Measurements from ENCODE around the gene ZFYVE26.

Gene ZFYVE26

DNA sequence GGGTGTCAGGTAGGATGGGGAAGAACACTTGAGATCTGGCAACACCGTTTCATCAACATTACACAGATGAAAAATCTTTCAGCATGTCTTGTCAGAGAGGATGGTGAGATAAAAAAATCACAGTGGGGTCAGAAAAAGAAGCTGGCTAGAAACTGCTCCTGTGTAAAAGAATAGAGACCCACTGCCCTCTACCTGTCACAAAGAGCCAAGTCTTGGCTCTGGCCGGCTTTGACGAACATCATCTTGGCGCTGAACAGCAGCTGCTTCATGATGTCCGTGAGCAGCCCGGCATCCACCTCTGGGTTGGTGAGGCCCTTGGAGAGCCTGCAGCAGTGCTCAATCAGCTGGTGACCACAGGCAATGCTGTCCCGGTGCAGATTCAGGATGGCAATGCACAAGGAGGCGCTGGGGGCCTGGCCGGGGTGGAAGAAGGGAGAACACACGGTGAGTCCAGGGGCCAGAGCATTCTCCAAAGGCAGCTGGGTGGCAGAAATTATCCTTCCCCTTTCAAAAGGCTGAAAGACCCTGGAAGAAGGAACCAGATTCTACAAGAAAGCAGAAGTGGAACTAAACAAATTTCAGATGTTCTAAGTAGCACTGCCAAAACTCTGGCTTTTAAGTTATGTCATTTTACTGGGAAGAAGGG is 50.2 kb downstream of the ZFYVE26 start:
- Histone ChIP-seq H3K4me1 (ENCODE audit: control insufficient read depth, insufficient read depth, low read length) (no peaks in the 10 kb centered on the region), H3K9me3 (replicated peaks; ENCODE audit: low read length) (no peaks in the 10 kb centered on the region), H3K4me3 (ENCODE audit: low read length) (no peak overlapping the region), H3K4me2 (ENCODE audit: low read length) (no peak overlapping the region), H3K36me3 (ENCODE audit: insufficient read depth, low read length) (peaks cover 71% of the 10 kb centered on the region), H3K27me3 (ENCODE audit: control insufficient read depth, insufficient read depth, low read length) (no peaks in the 10 kb centered on the region), H3K9ac (ENCODE audit: low read depth, low read length) (no peak overlapping the region)

GRCh38 chr14:67765192-67765834 is 51.1 kb downstream of the ZFYVE26 start:
- Histone ChIP-seq H3K4me1 (ENCODE audit: control insufficient read depth, insufficient read depth, low read length) (no peaks in the 10 kb centered on the region), H3K36me3 (ENCODE audit: insufficient read depth, low read length) (peaks cover 77% of the 10 kb centered on the region), H3K9me3 (replicated peaks; ENCODE audit: low read length) (no peaks in the 10 kb centered on the region), H3K4me2 (ENCODE audit: low read length) (no peak overlapping the region), H3K4me3 (ENCODE audit: low read length) (no peak overlapping the region), H3K9ac (ENCODE audit: low read depth, low read length) (no peak overlapping the region), H3K27me3 (ENCODE audit: control insufficient read depth, insufficient read depth, low read length) (no peaks in the 10 kb centered on the region)

- peaks cover 79% of the 10 kb centered on the region for H3K36me3 ChIP-seq (ENCODE audit: insufficient read depth, low read length)
- no peak overlapping the region for H3K4me2 ChIP-seq (ENCODE audit: low read length)
- H3K27me3 ChIP-seq (ENCODE audit: control insufficient read depth, insufficient read depth, low read length) = no peaks in the 10 kb centered on the region
- no peaks in the 10 kb centered on the region for H3K9me3 ChIP-seq (replicated peaks; ENCODE audit: low read length)
- H3K4me3 ChIP-seq (ENCODE audit: low read length) = no peak overlapping the region
- H3K9ac ChIP-seq (ENCODE audit: low read depth, low read length) = no peak overlapping the region
- no peaks in the 10 kb centered on the region for H3K4me1 ChIP-seq (ENCODE audit: control insufficient read depth, insufficient read depth, low read length)
These were observed 51.9 kb downstream of the ZFYVE26 start for GRCh38 chr14:67764496-67764895.

DNA sequence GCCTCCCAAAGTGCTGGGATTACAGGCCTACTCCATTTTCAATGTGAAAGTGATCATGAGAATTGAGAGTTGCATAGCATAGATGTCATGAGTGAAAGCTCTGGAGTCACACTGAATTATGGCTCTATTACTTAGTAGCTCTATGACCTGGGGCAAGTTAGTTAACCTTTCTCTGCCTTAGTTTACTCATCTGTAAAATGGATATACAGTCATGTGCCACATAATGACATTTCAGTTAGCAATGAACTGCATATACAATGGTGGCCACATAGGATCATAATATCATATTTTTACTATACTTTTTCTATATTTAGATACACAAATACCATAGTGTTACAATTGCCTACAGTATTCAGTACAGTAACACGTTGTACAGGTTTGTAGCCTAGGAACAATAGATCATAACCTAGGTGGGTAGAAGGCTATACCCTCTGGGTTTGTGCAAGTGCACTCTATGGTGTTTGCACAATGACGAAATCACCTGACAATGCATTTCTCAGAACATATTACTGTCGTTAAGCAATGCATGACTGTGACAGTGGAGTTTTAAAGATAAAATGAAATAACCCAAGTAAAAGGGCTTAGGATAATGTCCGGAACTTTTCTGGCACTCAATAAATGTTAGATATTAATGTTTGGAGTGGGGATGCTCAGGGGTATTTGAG is 53.1 kb downstream of the ZFYVE26 start:
- no peaks in the 10 kb centered on the region for H3K4me1 ChIP-seq (ENCODE audit: control insufficient read depth, insufficient read depth, low read length)
- H3K4me3 ChIP-seq (ENCODE audit: low read length) = no peak overlapping the region
- peaks cover 67% of the 10 kb centered on the region for H3K36me3 ChIP-seq (ENCODE audit: insufficient read depth, low read length)
- no peaks in the 10 kb centered on the region for H3K27me3 ChIP-seq (ENCODE audit: control insufficient read depth, insufficient read depth, low read length)
- H3K4me2 ChIP-seq (ENCODE audit: low read length) = no peak overlapping the region
- H3K9ac ChIP-seq (ENCODE audit: low read depth, low read length) = no peak overlapping the region
- no peaks in the 10 kb centered on the region for H3K9me3 ChIP-seq (replicated peaks; ENCODE audit: low read length)

DNA sequence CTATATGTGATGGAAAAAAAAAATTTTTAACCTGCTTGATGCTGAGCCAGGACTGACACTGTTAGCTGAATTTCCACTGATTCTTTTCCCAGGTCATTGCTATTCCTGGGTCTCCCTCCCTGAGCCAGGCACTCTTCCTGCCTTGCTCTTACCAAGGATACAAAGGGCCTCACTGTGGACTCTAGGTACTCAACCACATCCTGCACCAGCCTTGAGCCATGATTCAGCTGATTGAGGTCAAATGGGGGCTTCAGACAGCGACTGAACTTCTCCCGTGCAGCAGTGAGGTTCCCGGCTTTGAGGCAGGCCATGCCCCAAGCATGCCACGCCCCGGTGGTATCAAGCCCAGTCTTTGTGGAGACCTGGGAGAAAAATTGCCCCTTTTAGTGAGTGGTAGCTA is 54.3 kb downstream of the ZFYVE26 start:
- H3K36me3 ChIP-seq (ENCODE audit: insufficient read depth, low read length) = peaks cover 54% of the 10 kb centered on the region
- no peak overlapping the region for H3K4me3 ChIP-seq (ENCODE audit: low read length)
- H3K9ac ChIP-seq (ENCODE audit: low read depth, low read length) = no peak overlapping the region
- H3K27me3 ChIP-seq (ENCODE audit: control insufficient read depth, insufficient read depth, low read length) = no peaks in the 10 kb centered on the region
- H3K9me3 ChIP-seq (replicated peaks; ENCODE audit: low read length) = no peaks in the 10 kb centered on the region
- H3K4me1 ChIP-seq (ENCODE audit: control insufficient read depth, insufficient read depth, low read length) = no peaks in the 10 kb centered on the region
- no peak overlapping the region for H3K4me2 ChIP-seq (ENCODE audit: low read length)

DNA sequence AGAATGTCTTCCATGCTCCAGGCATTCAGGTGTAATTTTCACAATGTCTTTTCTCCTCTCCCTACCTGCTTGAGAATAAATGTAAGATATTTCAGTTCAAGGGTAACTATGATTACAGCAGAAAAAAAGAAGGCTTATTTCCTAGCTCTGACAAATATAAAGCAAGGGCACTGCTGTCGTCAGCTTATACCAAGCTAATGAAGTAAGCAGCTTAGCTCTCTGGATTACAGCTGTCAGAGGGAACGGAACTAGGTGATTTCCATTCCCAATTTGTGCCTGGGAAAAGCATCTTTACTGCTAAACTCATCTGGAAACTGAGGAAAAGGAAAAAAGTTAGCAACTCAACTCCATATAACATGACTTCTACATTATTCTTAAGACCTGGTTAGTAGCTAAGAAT is 56.5 kb downstream of the ZFYVE26 start:
- Histone ChIP-seq H3K9me3 (replicated peaks; ENCODE audit: low read length) (no peaks in the 10 kb centered on the region), H3K4me3 (ENCODE audit: low read length) (no peak overlapping the region), H3K9ac (ENCODE audit: low read depth, low read length) (no peak overlapping the region), H3K4me1 (ENCODE audit: control insufficient read depth, insufficient read depth, low read length) (no peaks in the 10 kb centered on the region), H3K27me3 (ENCODE audit: control insufficient read depth, insufficient read depth, low read length) (no peaks in the 10 kb centered on the region), H3K36me3 (ENCODE audit: insufficient read depth, low read length) (peaks cover 51% of the 10 kb centered on the region), H3K4me2 (ENCODE audit: low read length) (no peak overlapping the region)

- no peak overlapping the region for H3K4me3 ChIP-seq (ENCODE audit: low read length)
- no peak overlapping the region for H3K9ac ChIP-seq (ENCODE audit: low read depth, low read length)
- no peaks in the 10 kb centered on the region for H3K9me3 ChIP-seq (replicated peaks; ENCODE audit: low read length)
- H3K36me3 ChIP-seq (ENCODE audit: insufficient read depth, low read length) = peaks cover 56% of the 10 kb centered on the region
- no peak overlapping the region for H3K4me2 ChIP-seq (ENCODE audit: low read length)
- H3K4me1 ChIP-seq (ENCODE audit: control insufficient read depth, insufficient read depth, low read length) = no peaks in the 10 kb centered on the region
- no peaks in the 10 kb centered on the region for H3K27me3 ChIP-seq (ENCODE audit: control insufficient read depth, insufficient read depth, low read length)
These were observed 59.2 kb downstream of the ZFYVE26 start for GRCh38 chr14:67757175-67757574.

DNA sequence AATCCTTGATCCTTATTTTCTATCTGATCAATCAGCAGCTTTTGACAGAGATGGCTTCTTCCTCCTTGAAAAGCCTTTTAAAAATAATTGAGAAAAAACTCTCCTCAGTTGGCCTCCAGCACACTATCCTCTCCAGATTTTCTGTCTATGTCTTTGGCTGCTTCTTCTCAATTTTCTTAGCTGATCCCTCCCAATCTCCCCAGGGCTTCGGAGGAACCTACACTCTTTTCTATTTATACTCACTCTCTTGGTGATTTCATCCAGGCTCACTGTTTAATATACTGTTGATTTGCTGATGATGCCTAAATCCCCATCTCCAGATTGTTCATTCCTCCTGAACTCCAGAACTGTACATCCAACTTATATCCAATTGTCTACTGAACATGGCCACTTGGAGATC is 59.9 kb downstream of the ZFYVE26 start:
- Histone ChIP-seq H3K9ac (ENCODE audit: low read depth, low read length) (no peak overlapping the region), H3K4me1 (ENCODE audit: control insufficient read depth, insufficient read depth, low read length) (no peaks in the 10 kb centered on the region), H3K27me3 (ENCODE audit: control insufficient read depth, insufficient read depth, low read length) (no peaks in the 10 kb centered on the region), H3K4me3 (ENCODE audit: low read length) (no peak overlapping the region), H3K9me3 (replicated peaks; ENCODE audit: low read length) (no peaks in the 10 kb centered on the region), H3K4me2 (ENCODE audit: low read length) (no peak overlapping the region), H3K36me3 (ENCODE audit: insufficient read depth, low read length) (peaks cover 60% of the 10 kb centered on the region)

DNA sequence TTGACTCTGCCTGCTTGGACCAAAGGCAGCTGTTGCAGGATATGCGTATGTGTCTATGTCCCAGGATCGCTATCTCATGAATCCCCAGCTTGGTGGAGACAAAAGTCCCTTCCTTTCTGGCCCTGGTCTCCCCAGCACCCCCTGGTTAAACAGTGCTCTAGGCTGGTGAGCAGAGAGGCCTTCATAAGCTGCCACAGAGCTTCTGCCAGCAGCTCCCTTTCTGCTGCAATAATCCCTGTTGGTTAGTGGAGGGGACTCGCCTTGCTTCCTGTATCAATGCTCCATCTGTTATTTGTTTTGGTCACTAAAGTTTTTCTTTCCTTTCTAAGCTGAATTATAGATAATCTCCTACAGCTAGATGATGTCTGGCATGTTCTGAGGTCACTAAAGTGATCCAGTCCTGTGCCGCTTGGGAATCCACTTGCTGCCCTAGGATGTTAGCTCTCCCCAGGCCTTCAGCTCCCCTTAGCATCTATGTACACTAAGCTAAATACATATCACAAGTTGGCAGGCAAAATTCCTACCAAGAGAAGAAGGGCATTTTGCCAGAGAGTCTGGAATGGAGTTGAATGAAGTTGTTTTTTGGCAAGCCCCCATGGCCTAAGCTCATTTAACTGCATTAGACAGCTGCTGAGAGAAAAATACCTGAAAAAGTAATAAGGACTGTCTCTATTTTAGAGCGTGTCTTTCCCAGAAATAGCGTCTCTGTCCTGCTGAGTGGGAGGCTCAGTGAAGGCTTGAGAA is 66.9 kb downstream of the ZFYVE26 start:
- Histone ChIP-seq H3K4me2 (ENCODE audit: low read length) (no peak overlapping the region), H3K9me3 (replicated peaks; ENCODE audit: low read length) (no peaks in the 10 kb centered on the region), H3K4me3 (ENCODE audit: low read length) (no peak overlapping the region), H3K27me3 (ENCODE audit: control insufficient read depth, insufficient read depth, low read length) (no peaks in the 10 kb centered on the region), H3K9ac (ENCODE audit: low read depth, low read length) (no peak overlapping the region), H3K4me1 (ENCODE audit: control insufficient read depth, insufficient read depth, low read length) (no peaks in the 10 kb centered on the region), H3K36me3 (ENCODE audit: insufficient read depth, low read length) (peaks cover 57% of the 10 kb centered on the region)

GRCh38 chr14:67748312-67748711 is 68.1 kb downstream of the ZFYVE26 start:
- no peaks in the 10 kb centered on the region for H3K4me1 ChIP-seq (ENCODE audit: control insufficient read depth, insufficient read depth, low read length)
- no peak overlapping the region for H3K4me2 ChIP-seq (ENCODE audit: low read length)
- H3K9ac ChIP-seq (ENCODE audit: low read depth, low read length) = no peak overlapping the region
- peaks cover 45% of the 10 kb centered on the region for H3K36me3 ChIP-seq (ENCODE audit: insufficient read depth, low read length)
- no peaks in the 10 kb centered on the region for H3K9me3 ChIP-seq (replicated peaks; ENCODE audit: low read length)
- no peaks in the 10 kb centered on the region for H3K27me3 ChIP-seq (ENCODE audit: control insufficient read depth, insufficient read depth, low read length)
- no peak overlapping the region for H3K4me3 ChIP-seq (ENCODE audit: low read length)

GRCh38 chr14:67746927-67747326 is 69.5 kb downstream of the ZFYVE26 start:
- H3K4me3 ChIP-seq (ENCODE audit: low read length) = no peak overlapping the region
- H3K9ac ChIP-seq (ENCODE audit: low read depth, low read length) = no peak overlapping the region
- no peaks in the 10 kb centered on the region for H3K9me3 ChIP-seq (replicated peaks; ENCODE audit: low read length)
- no peak overlapping the region for H3K4me2 ChIP-seq (ENCODE audit: low read length)
- no peaks in the 10 kb centered on the region for H3K4me1 ChIP-seq (ENCODE audit: control insufficient read depth, insufficient read depth, low read length)
- H3K27me3 ChIP-seq (ENCODE audit: control insufficient read depth, insufficient read depth, low read length) = no peaks in the 10 kb centered on the region
- peaks cover 32% of the 10 kb centered on the region for H3K36me3 ChIP-seq (ENCODE audit: insufficient read depth, low read length)
